Stimulated activated CD8-positive, alpha-beta memory T cell treated with anti-CD3 and anti-CD28 coated beads, Interleukin-2, amount 100 ng/mL, for 1 hour (primary cell): ENCODE measurements around the gene USP5.
A peak's percentile ranks its signal among the peaks of the same experiment; 100 is the strongest.
"Not testable (repeated sequence)": the region's sequence is repeated elsewhere in the genome, so short reads cannot be mapped to it uniquely, and the experiment has no call there.

Source experiments
- DNase-seq, 2 donors: peaks; one replicate each; pipeline ENCODE4 v3.0.0-alpha.2; 2020; ENCODE audit warnings: low read depth in 2 of 2

Gene USP5

DNA sequence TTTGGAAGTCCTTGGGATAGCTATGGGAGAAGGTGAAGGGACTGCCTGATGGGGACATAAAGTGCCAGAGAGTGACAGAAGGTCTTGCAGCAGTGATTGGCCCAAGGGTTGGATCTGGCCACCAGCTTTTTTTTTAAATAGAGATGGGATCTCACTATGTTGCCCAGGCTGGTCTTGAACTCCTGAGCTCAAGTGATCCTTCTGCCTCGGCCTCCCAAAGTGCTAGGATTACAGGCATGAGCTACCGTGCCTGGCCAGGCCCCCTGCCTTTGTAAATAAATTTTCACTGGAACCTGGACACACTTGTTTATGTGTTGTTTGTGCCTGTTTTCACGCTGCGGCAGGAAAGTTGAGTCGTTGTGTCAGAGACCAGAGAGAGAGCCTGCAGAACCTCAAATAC is 13.4 kb downstream of the USP5 start:
- DNase-seq = not testable (repeated sequence)

DNA sequence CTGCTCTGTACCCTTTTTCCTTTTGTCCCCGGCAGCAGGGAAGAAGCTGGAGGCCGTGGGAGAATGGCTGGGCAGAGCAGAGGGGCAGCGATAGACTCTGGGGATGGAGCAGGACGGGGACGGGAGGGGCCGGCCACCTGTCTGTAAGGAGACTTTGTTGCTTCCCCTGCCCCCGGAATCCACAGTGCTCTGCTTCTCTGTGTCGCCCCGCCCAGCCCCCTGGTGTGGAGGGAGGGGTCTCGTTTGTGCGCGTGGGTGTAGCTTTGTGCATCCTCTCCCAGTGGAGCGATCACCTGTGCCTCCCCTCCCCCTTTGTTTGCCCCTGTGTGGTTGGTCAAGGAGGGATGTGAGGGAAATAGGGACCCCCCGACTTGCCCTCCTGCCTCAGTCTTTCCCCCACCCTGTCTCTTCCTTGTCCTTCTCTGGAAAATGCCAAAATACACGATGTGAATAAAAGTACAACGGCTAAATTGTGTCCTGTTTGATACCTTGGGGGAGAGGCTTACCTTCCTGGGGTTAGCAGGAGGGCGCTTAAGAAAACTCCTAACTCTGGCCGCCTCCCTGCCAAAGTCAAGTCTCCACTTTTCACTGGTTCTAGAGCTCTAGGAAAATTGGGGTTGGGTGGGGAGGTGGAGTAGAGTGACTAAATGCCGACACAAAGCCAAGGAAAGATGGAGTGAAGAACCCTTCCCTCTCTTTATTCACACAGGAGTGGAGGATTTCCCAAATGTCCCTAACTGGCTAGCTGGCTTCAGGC is 14.4 kb downstream of the USP5 start:
- no peak for DNase-seq

DNA sequence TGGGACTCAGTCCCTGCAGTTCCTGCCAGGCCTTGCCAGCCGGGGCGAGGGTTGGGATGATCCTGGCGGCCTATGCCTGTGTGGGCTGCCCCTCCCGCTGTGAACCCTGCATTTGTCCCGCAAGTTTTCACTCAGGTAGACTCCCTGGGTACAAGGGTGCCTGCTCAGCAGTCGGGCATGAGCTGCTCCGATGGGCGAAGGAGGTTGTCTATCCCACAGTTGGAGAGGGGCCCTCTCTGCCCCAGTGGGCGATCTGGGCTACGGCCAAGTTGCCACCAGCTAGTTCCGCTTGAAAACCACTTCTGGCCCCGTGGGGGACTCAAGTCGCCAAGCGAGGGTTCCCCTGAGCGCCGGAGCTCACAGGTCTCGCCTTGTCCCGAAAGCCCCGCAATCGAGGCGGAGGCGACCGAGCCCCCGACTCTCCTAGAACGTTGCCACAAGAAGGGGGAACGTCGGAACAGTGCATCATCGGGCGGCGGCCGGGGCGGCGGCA is 15.0 kb downstream of the USP5 start:
- DNase-seq = no peak

DNA sequence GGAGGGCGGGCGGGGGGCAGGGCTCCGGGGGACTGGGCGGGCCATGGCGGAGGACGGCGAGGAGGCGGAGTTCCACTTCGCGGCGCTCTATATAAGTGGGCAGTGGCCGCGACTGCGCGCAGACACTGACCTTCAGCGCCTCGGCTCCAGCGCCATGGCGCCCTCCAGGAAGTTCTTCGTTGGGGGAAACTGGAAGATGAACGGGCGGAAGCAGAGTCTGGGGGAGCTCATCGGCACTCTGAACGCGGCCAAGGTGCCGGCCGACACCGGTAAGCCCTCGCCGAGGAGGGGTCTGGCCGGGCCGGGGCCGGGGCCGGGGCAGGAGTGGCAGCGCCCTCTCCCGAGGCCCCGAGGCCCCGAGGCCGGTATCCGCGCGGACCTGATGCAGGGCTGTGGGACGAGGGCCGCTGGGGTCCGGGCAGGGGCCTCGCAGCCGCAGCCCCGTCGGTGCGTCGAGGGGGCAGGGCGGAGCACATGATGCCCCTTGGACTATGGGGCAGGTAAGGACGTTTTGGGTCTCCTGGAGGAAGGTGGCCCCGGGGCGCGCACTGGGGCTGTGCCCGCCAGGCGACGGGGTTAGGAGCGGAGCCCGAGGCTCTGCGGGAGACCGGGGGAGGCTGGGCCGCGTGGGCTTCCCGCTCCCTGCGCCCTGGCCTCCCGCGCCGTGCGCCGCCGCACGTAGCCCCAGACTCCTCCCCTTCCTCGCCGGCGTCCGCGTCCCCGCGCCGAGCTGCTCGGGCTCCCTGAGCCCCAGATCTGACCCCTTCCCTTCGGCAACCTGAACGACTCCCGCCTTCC is 15.7 kb downstream of the USP5 start, which contains the start of gene TPI1:
Gene TPI1 (plus strand): TSS at position 119 of the 798 bp plus-strand sequence. CDS start 36 bp downstream, at position 155.
- peak; percentile 53 to 76 for DNase-seq

DNA sequence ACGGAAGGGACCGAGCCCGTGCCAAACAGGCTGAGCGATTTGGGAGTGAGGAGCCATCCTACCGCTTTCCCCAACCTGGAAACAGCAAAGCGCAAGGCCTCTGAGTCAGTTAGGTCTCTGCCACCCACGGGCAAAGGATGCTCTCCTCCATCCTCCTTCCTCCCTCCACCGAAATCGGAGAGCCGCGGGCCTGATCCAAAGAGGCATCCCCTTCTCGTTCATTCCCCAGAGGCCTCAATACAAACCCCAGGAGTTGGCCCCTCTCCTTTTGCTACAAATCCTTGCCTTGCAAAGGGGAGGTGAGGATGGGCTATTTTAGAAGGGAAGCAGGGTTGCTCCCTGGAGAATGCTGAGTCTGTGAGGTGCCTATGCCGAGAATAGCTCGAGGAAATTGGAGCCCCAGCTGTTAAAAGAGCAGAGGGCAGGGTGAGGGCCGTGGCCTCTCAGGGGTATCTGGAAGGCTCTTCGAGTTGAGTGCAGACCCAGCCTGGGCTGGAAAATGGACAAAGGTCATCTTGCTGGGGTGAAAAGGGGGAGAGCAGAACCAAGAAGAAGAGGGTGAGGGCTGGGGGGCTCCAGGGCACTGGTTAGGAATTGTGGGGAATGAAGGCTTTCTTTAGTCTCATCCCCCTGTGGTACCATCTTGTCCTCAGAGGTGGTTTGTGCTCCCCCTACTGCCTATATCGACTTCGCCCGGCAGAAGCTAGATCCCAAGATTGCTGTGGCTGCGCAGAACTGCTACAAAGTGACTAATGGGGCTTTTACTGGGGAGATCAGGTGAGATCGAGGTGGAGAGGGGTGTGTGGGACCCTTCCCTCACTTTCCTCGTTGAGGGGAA is 16.5 kb downstream of the USP5 start:
- DNase-seq = no peak

DNA sequence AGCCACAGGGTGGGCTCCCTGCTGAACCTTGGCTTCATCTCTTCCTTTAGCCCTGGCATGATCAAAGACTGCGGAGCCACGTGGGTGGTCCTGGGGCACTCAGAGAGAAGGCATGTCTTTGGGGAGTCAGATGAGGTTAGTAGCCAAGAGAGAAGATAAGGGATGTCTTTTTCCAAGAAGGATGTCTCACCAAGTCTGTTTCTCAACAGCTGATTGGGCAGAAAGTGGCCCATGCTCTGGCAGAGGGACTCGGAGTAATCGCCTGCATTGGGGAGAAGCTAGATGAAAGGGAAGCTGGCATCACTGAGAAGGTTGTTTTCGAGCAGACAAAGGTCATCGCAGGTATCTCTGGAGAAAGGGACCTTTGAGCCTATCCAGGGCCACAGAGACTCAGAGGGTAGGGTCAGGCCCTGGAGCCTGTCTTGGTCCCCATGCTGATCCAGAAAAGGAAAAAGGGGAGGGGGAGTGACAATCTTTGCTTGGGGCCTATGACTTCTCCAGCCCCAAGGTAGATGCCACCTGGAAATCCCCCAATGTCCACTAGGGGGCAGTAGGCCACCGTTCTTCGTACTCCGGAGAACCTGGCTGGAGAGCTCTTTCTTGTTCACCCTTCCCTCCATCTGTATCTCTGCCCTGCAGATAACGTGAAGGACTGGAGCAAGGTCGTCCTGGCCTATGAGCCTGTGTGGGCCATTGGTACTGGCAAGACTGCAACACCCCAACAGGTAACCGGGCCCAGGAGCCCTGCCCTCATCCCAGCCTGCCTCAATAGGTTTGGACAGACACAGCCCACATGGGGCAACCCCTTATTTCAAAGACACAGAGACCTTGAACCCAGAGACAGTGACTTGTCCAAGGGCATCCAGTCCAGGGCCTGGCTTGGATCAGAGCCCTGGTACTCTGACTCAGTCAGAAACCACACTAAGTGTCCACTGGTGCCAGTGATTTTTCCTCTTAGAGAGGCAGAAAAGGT is 17.4 kb downstream of the USP5 start:
- peak; percentile 71 to 78 for DNase-seq

DNA sequence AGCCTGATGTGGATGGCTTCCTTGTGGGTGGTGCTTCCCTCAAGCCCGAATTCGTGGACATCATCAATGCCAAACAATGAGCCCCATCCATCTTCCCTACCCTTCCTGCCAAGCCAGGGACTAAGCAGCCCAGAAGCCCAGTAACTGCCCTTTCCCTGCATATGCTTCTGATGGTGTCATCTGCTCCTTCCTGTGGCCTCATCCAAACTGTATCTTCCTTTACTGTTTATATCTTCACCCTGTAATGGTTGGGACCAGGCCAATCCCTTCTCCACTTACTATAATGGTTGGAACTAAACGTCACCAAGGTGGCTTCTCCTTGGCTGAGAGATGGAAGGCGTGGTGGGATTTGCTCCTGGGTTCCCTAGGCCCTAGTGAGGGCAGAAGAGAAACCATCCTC is 18.4 kb downstream of the USP5 start:
- not testable (repeated sequence) for DNase-seq

DNA sequence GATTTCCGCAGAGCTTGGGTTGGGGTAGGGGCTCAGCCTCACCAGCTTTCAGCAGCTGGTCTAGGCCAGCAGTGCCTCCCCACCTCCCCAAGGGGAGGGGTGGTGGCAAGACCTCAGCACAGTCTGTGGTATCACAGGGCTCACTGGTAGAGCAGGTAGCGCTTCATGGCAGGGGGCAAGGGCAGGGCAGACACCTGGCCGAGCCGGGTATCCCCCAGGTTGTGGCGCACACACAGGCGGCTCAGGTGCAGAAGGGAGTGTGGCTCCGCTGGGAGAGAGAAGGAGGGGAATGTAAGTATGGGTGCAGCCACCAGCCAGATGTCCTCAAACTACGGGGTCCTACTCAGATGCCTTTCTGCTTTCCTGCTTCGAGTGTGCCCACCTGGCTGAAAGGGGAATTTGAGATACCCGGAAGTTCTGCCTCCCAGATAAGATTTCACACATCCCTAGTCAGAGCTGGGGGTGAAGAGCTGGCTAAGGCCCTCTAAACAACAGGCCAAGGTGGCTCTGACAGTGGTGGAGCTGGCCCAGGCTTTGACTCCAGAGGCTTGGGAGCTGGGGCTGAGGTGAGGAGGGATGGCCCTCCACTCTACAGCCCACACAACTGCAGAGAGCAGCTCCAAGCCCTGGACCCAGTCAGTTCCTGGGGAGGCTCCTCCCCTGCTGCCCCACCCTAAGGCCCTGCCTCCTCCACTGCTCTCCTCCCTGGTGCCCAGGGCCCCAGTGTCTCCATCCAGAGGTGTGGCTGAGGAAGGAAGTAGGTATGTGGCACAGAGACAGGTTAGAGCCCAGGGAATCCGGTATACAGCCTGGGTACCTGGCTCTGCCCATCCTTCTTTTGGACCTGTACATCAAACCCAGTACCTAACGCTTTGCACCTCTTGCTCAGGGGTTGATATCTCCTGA is 19.4 kb downstream of the USP5 start:
- no peak for DNase-seq

DNA sequence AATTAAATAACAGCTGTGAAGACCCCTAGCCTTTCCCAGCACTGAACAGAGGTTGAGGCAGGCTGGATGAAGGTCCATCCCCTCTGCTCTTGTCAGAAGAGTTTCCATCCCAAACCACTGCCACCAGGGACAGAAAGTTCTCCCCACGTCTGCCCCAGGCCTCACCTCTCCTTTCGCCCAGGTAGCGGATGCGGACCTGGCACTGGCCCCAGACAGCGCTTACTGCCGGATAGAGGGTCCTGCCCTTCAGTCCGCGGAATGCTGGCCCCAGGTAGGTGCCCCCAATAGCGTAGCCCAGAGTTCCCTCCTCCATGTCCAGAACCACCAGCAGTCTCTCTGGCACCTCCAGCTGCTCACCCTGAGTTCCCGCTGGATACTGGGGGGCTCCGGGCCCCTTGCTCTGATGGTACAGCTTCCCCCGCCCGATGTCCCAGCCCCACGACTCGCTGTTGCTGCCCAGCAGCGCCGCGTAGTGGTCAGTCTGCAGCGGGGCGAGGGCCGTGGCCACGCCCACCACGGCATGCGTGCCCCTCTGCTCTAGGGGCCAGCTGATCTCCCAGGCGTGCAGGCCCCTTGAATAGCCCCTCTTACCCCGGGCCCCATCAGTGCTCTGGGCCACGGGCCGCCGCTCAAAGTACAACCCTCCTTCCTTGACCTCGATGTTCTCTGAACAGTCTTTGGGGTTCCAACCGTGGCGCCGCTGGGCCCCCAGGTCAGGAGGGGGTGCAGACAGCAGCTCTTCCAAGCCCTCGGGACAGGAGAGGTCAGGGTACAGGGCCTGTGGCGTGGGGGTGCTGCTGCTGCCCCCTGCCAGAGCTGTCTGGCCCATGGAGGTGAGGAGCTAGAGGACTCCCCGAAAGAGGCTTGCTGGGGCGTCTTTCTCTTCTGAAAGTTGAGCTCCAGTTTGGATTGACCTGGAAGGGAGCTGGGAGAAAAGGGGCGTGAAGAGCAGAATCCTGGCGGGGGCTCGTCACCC is 20.4 kb downstream of the USP5 start:
- peak; percentile 70 to 73 for DNase-seq

DNA sequence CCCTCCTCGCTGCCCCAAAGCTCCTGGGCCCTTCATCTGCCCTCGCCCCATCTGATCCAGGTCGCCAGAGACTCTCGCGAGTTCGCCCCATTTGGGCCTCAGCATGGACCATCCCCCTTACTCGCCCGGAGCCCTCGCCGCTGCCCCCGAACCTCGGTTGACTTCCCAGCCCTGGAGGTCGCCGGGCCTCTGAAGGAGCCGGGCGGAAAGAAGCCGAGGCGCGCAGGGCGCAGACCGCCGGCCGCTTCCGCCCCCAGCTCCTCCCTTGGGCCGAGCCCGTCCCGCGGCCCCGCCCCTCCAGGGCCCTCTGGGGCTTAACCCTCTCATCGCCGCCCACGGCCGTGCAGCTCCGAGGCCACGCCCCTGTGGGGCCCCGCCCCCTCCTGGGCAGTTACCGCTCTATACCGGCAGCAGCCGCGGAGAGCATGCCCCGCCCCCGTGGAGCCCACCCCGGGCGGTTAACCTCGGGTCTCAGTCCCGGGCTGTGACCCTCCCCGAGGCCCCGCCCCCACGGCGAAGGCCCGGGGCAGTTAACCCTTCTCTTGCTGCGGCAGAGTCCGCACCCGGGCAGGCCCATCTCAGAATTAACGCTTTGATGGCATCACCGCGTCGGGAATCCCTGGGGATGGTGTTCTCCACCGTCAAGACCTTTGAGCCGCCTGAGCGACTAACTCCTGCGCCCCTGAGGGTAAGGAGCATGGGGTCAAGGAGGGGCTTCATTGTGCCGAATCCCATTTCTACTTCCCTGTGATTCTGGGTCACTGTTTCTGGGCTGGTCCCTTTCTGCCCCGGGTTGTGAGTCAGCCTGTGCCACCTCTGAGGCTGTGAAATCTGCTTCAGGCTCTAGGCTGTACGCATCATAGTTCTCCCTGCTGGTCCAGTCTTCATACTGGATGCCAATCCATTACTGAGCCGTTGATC is 21.4 kb downstream of the USP5 start, which contains the start of gene SPSB2:
Gene SPSB2 (minus strand): TSS at position 210 of the 921 bp plus-strand sequence. CDS start 402 bp downstream, outside the sequence.
- DNase-seq = peak; percentile 99

DNA sequence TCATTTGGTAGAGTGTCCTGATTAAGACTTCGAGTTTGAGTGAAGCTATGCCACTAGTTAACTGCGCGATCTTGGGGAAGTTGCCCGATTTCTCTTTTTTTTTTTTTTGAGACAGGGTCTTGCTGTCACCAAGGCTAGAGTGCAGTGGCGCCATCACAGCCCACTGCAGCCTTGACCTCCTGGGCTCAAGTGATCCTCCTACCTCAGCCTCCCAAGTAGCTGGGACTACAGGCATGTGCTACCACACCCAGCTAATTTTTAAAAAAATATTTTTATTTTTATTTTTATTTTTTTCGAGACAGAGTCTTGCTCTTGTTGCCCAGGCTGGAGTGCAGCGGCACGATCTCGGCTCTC is 22.0 kb downstream of the USP5 start:
- not testable (repeated sequence) for DNase-seq

DNA sequence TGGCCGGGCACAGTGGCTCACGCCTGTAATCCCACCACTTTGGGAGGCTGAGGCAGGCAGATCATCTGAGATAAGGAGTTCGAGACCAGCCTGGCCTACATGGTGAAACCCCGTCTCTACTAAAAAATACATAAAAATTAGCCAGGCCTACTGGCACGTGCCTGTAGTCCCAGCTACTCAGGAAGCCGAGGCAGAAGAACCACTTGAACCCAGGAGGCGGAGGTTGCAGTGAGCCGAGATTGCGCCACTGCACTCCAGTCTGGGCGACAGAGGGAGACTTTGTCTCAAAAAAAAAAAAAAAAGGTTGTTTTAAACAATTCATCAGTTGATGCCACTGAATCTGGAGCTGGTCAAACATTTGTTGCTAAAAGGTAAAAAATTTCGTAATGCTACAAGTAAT is 27.9 kb downstream of the USP5 start:
- not testable (repeated sequence) for DNase-seq

DNA sequence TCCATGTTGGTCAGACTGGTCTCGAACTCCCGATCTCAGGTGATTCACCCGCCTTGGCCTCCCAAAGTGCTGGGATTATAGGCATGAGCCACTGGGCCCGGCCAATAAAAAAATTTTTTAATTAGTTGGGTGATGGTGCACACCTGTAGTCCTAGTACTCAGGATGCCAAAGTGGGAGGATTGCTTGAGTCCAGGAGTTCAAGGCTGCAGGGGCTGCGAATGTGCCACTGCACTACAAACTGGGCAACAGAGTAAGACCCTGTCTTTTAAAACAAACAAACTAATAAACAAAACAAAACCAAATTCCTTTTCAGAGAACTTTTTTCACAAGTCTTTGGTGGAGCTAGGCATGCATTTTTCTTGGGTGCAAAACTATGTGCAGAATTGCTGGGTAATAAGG is 31.3 kb downstream of the USP5 start:
- DNase-seq = no peak

DNA sequence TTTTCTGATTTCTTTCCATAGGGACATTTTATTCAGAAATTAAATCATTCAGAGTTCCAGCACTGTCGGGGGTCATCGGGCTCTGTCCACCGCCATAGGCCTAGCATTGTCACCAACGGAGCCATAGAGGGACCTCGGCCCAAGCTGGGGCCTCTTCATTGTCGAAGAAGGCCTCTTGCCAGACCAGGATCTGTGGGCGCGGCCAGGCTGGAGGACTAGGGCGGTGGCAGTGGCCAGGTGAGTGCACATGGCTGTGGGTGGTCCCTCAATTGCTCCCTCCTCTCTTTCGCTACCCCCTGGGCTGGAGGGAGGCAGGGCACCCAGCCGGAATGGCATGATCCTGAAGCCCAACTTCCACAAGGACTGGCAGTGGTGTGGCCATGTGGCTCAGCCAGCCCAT is 31.7 kb downstream of the USP5 start:
- DNase-seq = no peak

DNA sequence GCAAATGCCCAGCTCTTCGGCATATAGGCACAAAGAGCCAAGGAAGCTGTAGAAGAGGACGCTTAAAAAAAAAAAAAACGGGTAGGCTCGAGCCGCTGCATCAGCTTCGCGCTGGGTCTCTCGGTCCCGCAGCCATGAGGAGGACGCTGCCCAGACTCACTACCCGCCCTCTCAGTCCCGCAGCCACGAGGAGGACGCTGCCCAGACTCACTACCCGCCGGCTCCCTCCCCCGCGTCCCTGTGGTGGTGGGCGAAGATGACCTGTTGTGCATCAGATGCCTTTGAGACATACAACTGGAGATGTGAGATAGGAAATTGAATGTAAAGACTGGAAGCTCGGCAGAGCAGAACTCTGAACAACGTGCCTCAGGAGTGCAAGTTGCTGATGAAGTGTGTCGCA is 32.6 kb downstream of the USP5 start:
- no peak for DNase-seq

DNA sequence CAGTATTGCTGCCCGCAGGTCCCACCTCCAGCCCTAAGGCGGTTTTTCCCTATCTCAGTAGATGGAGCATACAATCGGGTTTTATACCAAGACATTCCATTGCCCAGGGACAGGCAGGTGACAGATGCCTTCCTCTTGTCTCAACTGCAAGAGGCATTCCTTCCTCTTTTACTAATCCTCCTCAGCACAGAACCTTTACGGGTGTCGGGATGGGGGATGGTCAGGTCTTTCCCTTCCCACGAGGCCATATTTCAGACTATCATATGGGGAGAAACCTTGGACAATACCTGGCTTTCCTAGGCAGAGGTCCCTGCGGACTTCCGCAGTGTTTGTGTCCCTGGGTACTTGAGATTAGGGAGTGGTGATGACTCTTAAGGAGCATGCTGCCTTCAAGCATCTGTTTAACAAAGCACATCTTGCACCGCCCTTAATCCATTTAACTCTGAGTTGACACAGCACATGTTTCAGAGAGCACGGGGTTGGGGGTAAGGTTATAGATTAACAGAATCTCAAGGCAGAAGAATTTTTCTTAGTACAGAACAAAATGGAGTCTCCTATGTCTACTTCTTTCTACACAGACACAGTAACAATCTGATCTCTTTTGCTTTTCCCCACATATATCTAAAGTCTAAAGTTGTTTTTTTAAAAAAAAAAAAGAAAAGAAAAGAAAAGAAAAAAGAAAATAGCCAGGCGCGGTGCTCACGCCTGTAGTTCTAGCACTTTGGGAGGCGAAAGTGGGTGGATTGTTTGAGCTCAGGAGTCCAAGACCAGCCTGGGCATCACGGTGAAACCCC is 34.5 kb downstream of the USP5 start:
- DNase-seq = not testable (repeated sequence)
